GM10248 (cell line): Measurements from ENCODE around the gene MFAP3.

ENCODE experiments used
- CTCF ChIA-PET: fragments of 300-600 bp; sonication (Branson Sonifier 250); formaldehyde crosslinking; extraction: SDS; loops from one replicate; lab custom pipeline; 2021; ENCODE audit warnings: antibody characterized with exemption; lab: Yijun Ruan, JAX
- POLR2A ChIA-PET: fragments of 350-650 bp; sonication (Branson Sonifier 250); formaldehyde crosslinking; extraction: SDS; loops from one replicate; lab custom pipeline; 2020; ENCODE audit warnings: antibody characterized with exemption; lab: Yijun Ruan, JAX
- DNase-seq: peaks from one replicate; pipeline ENCODE4 v3.0.0; 2012; ENCODE audit errors: extremely low spot score
- TF ChIP-seq, protein P1 (sequence below): IDR thresholded peaks from 2 replicates; pipeline ENCODE4 v1.5.1; 2012; ENCODE audit warnings: mild to moderate bottlenecking, low read depth; ENCODE audit errors: extremely low read depth, missing control alignments, control extremely low read depth

Gene MFAP3

DNA sequence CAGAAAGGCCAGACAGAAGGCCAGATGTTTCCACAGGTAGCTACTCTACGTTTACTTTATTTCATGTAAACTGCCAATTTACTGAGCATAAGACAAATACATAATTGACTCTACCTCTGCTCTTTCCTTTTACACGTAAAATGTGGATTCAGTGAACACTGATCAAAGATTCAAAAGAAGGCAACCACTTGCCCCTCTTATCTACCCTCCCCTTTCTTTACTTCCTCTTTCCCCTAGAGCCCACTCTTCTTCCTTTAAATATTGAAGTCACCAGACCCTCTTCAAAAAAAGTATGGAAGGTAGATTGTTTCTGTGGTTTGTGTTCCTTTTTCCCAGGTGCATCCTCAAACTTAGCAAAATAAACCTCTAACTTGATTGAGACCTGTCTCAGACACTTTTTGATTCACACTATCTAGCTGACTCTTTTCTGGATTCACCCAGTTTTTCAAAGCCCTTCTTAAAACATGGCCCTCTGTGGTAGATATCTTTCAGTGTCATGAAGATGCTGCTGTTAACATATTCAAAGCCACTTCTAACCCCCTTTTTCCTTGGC is 6.8 kb upstream of the MFAP3 start:
- ChIA-PET CTCF (interaction anchor here (1.2 kb wide), 1 partner anchor 27 kb away, joined by 3 read pairs; no protein-coding TSS in a partner anchor), POLR2A (no interaction called here)
- TF ChIP-seq, protein P1, sequence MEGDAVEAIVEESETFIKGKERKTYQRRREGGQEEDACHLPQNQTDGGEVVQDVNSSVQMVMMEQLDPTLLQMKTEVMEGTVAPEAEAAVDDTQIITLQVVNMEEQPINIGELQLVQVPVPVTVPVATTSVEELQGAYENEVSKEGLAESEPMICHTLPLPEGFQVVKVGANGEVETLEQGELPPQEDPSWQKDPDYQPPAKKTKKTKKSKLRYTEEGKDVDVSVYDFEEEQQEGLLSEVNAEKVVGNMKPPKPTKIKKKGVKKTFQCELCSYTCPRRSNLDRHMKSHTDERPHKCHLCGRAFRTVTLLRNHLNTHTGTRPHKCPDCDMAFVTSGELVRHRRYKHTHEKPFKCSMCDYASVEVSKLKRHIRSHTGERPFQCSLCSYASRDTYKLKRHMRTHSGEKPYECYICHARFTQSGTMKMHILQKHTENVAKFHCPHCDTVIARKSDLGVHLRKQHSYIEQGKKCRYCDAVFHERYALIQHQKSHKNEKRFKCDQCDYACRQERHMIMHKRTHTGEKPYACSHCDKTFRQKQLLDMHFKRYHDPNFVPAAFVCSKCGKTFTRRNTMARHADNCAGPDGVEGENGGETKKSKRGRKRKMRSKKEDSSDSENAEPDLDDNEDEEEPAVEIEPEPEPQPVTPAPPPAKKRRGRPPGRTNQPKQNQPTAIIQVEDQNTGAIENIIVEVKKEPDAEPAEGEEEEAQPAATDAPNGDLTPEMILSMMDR = no peak
- no peak for DNase-seq

DNA sequence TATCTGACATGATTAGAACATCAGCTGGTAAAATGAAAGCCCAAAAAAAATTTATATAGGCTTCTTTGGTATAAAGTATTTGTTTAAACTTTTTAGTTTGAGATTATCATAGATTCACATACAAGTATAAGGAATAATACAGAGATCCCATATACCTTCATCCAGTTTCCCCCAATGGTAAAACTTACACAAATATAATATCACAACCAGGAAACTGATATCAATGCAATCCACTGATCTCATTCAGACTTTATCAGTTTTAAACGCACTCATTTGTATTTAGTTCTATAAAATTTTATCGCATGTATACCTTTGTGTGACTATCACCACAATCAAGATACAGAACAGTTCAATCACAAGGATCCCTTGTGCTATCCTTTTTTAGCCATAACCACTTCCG is 3.8 kb upstream of the MFAP3 start:
- no peak for DNase-seq
- ChIA-PET CTCF (interaction anchor here (1.1 kb wide), 1 partner anchor 38 kb away, joined by 4 read pairs; no protein-coding TSS in a partner anchor), POLR2A (no interaction called here)
- TF ChIP-seq, protein P1 = no peak

DNA sequence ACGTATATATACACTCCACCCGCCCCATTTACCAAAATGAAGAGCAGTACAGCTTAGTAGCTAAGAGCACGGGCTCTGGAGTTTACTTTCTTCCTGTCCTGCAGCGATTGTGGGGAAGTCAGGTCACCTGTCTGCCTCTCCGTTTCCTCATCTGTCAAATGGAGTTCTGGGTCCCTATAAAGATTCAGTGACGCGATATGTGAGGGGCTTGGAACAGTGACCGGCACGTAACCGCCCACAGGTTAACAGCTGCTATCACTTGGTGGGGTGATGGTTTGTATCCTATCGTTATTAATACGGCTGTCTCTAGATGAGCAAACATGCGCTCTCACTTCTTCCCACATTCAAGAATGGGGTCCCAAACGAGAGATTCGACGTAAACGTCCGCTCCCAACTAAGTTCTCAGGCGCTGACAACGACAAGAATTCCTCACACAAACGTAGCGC is 483 bp upstream of the MFAP3 start:
- ChIA-PET POLR2A (interaction anchor here (0.6 to 1.1 kb wide), 3 partner anchors 21 to 152 kb away, joined by 3 read pairs; partner anchors contain the start of gene GALNT10), CTCF (interaction anchor here (1.1 to 2.0 kb wide), 4 partner anchors 10 to 430 kb away, joined by 3 to 7 read pairs (median 4); no protein-coding TSS in a partner anchor)
- DNase-seq = peak; percentile 60
- TF ChIP-seq, protein P1 = no peak

DNA sequence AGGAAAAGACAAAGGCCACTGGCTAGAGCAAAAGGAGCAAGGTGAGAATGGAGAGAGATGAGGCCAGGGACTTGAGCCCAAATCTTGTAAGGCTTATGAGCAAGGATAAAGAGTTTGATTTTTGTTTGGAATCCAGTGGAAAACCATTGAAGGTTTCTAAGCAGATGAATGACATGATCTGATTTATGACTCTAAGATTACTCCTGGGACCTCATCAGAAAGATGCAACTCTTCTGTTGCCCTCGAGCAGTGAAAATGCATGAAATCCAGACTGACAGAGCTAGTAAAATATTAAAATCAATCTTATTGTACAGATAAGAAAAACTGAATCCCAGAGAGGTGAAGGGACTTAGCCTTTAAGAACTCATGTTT is 677 bp downstream of the MFAP3 start:
- TF ChIP-seq, protein P1 = no peak
- no peak for DNase-seq
- POLR2A ChIA-PET = interaction anchor here (1.0 to 1.1 kb wide), 2 partner anchors 20 to 151 kb away, joined by 3 read pairs; partner anchors contain the start of gene GALNT10
- CTCF ChIA-PET = interaction anchor here (2.0 kb wide), 1 partner anchor 33 kb away, joined by 7 read pairs; no protein-coding TSS in a partner anchor

DNA sequence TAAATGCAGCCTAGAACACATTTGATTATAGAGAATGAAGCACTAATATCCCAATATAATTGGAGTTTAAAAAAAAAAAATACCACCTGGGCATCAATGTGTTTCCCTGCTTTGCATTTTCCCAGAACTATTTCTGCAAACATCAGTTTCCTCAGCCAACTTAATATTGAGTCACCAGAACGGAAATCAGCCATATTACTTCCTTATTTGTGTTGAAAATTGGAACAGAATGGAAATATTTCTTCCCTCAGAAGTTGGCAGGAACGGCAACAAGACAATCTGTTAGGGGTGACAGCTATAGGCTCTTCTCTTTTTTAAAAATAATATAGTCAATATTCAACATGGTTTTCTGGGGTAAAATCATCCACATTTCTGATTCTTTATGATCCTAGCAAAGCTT is 4.0 kb downstream of the MFAP3 start:
- DNase-seq = no peak
- CTCF ChIA-PET = interaction anchor here (1.1 to 2.5 kb wide), 3 partner anchors 11 to 22 kb away, joined by 3 to 9 read pairs (median 3); no protein-coding TSS in a partner anchor
- POLR2A ChIA-PET = no interaction called here

DNA sequence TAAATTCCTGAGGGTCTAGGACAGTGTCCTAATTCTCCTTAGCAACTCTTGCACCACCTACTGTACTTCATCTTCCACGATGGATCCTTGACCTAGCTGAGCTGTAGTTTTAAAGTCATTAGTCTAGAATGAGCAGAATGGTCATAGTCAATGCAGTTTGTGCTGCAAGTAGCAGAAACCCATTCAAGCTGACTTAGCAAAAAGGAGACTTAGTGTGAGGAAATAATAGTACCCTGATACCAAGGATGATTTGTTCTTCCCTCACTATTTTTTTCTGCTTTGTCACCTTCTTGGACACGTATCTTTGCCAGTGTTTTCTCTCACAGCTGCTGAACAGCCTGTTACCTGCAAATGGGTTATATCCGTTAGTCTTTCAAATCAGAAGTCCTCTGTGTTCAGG is 5.3 kb downstream of the MFAP3 start:
- DNase-seq = no peak
- ChIA-PET POLR2A (no interaction called here), CTCF (no interaction called here)
- TF ChIP-seq, protein P1 = no peak

More for the DNA sequence above, 4.0 kb downstream of the MFAP3 start:
- TF ChIP-seq, protein P1 = no peak
